Measurements from ENCODE around the gene ABTB2. TPM values are rescaled to one million over a fixed set of nuclear protein-coding genes. Genes with fewer than 3 reads are reported as not detected.
A peak's percentile ranks its signal among the peaks of the same experiment; 100 is the strongest.

ABTB2 gene
- total and polyA plus RNA-seq, 2 experiments from 2014 or later: 2.6 to 12.1 TPM

DNA sequence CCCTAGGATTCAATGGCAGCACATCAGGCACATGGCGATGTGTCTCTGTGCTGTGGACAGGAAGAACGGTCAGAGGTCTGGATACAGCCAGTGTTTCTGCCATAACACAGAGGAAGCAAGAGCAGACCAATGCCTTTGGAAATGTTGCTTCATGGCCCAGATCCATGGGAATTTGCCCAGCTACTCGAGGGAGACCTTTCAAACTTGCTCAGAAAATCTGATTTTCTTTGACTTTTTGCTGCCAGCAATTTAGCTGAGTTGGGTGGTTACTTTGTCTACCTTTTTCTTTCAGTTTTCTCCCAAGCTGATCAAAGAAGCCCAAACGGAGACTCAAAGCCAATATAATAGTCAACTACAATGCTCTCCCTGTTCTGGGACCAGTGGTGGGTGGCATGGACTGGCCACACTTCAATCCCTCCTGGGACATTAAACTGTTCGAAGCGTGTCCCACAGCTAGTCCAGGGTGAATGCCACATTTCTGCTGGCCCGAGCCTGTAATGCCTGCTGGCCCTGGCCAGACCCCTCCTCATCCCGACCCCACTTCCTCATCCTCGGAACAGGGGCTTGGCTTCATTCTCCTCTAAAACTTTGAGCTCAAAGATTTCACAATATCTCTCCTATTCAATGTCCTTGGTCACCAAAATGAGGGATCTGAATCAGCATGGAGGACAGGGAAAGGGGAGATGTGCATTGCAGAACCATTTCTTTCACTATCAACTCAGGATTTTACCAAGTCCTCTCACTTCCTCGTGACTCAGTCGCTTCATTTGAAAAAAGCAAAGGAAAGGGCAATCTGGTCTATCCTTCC is 93.3 kb downstream of the ABTB2 start (continued):
- TF ChIP-seq, protein P1, sequence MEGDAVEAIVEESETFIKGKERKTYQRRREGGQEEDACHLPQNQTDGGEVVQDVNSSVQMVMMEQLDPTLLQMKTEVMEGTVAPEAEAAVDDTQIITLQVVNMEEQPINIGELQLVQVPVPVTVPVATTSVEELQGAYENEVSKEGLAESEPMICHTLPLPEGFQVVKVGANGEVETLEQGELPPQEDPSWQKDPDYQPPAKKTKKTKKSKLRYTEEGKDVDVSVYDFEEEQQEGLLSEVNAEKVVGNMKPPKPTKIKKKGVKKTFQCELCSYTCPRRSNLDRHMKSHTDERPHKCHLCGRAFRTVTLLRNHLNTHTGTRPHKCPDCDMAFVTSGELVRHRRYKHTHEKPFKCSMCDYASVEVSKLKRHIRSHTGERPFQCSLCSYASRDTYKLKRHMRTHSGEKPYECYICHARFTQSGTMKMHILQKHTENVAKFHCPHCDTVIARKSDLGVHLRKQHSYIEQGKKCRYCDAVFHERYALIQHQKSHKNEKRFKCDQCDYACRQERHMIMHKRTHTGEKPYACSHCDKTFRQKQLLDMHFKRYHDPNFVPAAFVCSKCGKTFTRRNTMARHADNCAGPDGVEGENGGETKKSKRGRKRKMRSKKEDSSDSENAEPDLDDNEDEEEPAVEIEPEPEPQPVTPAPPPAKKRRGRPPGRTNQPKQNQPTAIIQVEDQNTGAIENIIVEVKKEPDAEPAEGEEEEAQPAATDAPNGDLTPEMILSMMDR (conservative IDR thresholded peaks at IDR 0.05; ENCODE audit: low read depth in 2 of 2): no peak
- no peak for TF ChIP-seq NANOG (IDR thresholded peaks at IDR 0.05; ENCODE audit: borderline replicate concordance)
- TF ChIP-seq CREB1 (CRISPR knock-in tag; IDR thresholded peaks at IDR 0.05; ENCODE audit: low read depth): no peak
- TF ChIP-seq, protein P2, sequence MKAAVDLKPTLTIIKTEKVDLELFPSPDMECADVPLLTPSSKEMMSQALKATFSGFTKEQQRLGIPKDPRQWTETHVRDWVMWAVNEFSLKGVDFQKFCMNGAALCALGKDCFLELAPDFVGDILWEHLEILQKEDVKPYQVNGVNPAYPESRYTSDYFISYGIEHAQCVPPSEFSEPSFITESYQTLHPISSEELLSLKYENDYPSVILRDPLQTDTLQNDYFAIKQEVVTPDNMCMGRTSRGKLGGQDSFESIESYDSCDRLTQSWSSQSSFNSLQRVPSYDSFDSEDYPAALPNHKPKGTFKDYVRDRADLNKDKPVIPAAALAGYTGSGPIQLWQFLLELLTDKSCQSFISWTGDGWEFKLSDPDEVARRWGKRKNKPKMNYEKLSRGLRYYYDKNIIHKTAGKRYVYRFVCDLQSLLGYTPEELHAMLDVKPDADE (IDR thresholded peaks at IDR 0.05): no peak
- TF ChIP-seq, protein P3, sequence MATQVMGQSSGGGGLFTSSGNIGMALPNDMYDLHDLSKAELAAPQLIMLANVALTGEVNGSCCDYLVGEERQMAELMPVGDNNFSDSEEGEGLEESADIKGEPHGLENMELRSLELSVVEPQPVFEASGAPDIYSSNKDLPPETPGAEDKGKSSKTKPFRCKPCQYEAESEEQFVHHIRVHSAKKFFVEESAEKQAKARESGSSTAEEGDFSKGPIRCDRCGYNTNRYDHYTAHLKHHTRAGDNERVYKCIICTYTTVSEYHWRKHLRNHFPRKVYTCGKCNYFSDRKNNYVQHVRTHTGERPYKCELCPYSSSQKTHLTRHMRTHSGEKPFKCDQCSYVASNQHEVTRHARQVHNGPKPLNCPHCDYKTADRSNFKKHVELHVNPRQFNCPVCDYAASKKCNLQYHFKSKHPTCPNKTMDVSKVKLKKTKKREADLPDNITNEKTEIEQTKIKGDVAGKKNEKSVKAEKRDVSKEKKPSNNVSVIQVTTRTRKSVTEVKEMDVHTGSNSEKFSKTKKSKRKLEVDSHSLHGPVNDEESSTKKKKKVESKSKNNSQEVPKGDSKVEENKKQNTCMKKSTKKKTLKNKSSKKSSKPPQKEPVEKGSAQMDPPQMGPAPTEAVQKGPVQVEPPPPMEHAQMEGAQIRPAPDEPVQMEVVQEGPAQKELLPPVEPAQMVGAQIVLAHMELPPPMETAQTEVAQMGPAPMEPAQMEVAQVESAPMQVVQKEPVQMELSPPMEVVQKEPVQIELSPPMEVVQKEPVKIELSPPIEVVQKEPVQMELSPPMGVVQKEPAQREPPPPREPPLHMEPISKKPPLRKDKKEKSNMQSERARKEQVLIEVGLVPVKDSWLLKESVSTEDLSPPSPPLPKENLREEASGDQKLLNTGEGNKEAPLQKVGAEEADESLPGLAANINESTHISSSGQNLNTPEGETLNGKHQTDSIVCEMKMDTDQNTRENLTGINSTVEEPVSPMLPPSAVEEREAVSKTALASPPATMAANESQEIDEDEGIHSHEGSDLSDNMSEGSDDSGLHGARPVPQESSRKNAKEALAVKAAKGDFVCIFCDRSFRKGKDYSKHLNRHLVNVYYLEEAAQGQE (IDR thresholded peaks at IDR 0.05; ENCODE audit: unreplicated experiment): no peak
- TF ChIP-seq STAT1 (IDR thresholded peaks at IDR 0.05; ENCODE audit: unreplicated experiment): no peak

DNA sequence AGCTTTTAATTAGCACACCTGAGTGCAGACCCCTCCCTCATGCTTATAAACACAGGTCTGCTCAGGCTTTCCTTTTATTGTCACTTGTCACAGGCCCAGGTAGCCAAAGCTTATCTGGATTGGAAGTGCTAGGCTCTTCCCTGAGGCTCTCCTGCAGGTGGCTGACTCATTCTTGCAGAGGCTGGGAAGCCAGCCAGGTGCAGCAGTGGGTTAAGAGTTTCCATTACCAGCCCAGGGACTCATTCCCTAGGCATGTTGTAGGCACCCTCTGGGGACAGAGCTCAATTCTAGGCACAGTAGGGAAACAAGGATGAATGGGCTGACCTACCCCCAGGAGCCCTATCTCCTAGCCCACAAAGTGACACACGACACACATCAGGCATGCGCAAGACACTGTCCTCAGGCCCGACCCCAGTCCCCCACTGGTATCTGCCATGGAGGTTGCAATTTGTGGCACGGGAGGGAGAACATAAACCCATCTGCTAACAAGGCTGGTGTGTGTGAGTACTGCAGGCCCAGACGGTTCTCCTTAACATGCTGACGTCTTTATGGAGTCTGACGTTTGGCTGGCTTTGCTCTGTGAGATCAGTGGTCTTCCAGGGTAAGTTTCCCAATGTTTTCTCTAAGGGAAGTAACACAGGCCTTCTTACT is 94.2 kb downstream of the ABTB2 start:
- Histone ChIP-seq H3K4me1 (ENCODE audit: insufficient read depth) (peaks cover 8% of the 10 kb centered on the region; the same call in 1 of the 2 replicates), H3K27ac (ENCODE audit: low read depth) (no peak overlapping the region), H3K27me3 (ENCODE audit: insufficient read depth) (no peaks in the 10 kb centered on the region), H2AFZ (no peak overlapping the region), H3K79me2 (replicated peaks; ENCODE audit: insufficient read depth) (peaks cover 8% of the 10 kb centered on the region; the same call in 1 of the 2 replicates), H3K4me2 (no peak overlapping the region), H3K9me2 (ENCODE audit: insufficient read depth) (no peaks in the 10 kb centered on the region), H4K20me1 (replicated peaks; ENCODE audit: insufficient read depth) (no peaks in the 10 kb centered on the region), H3F3A (replicated peaks; ENCODE audit: low read depth) (no peaks in the 10 kb centered on the region), H3K4me3 (no peak overlapping the region), H3K36me3 (ENCODE audit: insufficient read depth) (no peaks in the 10 kb centered on the region)
- Mint-ChIP-seq H3K9me3 (no peaks in the 10 kb centered on the region), H3K27ac (no peak overlapping the region), H3K27me3 (ENCODE audit: insufficient read depth, low read depth, poor library complexity) (peaks cover 9% of the 10 kb centered on the region), H3K4me3 (no peak overlapping the region), H3K36me3 (ENCODE audit: low read depth) (no peaks in the 10 kb centered on the region), H3K4me1 (peaks cover 41% of the 10 kb centered on the region)
- DNase-seq (ENCODE audit: low spot score): no peak
- ATAC-seq: peak; percentile 53
- no peak for TF ChIP-seq STAT1 (IDR thresholded peaks at IDR 0.05; ENCODE audit: unreplicated experiment)
- TF ChIP-seq ZNF331 (CRISPR knock-in tag; IDR thresholded peaks at IDR 0.05; ENCODE audit: low read depth): no peak
- no peak for TF ChIP-seq POLR2AphosphoS5 (IDR thresholded peaks at IDR 0.05; ENCODE audit: low read depth)
- no peak for TF ChIP-seq JUNB (IDR thresholded peaks at IDR 0.05; ENCODE audit: unreplicated experiment)
- TF ChIP-seq ZNF114 (CRISPR knock-in tag; IDR thresholded peaks at IDR 0.05): no peak
- TF ChIP-seq, protein P4, sequence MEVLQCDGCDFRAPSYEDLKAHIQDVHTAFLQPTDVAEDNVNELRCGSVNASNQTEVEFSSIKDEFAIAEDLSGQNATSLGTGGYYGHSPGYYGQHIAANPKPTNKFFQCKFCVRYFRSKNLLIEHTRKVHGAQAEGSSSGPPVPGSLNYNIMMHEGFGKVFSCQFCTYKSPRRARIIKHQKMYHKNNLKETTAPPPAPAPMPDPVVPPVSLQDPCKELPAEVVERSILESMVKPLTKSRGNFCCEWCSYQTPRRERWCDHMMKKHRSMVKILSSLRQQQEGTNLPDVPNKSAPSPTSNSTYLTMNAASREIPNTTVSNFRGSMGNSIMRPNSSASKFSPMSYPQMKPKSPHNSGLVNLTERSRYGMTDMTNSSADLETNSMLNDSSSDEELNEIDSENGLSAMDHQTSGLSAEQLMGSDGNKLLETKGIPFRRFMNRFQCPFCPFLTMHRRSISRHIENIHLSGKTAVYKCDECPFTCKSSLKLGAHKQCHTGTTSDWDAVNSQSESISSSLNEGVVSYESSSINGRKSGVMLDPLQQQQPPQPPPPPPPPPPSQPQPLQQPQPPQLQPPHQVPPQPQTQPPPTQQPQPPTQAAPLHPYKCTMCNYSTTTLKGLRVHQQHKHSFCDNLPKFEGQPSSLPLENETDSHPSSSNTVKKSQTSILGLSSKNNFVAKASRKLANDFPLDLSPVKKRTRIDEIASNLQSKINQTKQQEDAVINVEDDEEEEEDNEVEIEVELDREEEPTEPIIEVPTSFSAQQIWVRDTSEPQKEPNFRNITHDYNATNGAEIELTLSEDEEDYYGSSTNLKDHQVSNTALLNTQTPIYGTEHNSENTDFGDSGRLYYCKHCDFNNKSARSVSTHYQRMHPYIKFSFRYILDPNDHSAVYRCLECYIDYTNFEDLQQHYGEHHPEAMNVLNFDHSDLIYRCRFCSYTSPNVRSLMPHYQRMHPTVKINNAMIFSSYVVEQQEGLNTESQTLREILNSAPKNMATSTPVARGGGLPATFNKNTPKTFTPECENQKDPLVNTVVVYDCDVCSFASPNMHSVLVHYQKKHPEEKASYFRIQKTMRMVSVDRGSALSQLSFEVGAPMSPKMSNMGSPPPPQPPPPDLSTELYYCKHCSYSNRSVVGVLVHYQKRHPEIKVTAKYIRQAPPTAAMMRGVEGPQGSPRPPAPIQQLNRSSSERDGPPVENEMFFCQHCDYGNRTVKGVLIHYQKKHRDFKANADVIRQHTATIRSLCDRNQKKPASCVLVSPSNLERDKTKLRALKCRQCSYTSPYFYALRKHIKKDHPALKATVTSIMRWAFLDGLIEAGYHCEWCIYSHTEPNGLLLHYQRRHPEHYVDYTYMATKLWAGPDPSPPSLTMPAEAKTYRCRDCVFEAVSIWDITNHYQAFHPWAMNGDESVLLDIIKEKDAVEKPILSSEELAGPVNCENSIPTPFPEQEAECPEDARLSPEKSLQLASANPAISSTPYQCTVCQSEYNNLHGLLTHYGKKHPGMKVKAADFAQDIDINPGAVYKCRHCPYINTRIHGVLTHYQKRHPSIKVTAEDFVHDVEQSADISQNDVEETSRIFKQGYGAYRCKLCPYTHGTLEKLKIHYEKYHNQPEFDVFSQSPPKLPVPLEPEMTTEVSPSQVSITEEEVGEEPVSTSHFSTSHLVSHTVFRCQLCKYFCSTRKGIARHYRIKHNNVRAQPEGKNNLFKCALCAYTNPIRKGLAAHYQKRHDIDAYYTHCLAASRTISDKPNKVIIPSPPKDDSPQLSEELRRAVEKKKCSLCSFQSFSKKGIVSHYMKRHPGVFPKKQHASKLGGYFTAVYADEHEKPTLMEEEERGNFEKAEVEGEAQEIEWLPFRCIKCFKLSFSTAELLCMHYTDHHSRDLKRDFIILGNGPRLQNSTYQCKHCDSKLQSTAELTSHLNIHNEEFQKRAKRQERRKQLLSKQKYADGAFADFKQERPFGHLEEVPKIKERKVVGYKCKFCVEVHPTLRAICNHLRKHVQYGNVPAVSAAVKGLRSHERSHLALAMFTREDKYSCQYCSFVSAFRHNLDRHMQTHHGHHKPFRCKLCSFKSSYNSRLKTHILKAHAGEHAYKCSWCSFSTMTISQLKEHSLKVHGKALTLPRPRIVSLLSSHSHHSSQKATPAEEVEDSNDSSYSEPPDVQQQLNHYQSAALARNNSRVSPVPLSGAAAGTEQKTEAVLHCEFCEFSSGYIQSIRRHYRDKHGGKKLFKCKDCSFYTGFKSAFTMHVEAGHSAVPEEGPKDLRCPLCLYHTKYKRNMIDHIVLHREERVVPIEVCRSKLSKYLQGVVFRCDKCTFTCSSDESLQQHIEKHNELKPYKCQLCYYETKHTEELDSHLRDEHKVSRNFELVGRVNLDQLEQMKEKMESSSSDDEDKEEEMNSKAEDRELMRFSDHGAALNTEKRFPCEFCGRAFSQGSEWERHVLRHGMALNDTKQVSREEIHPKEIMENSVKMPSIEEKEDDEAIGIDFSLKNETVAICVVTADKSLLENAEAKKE (CRISPR knock-in tag; IDR thresholded peaks at IDR 0.05): no peak

Measured in GM23338 (cell line).